Hepatocyte (in vitro differentiated cells): ENCODE results near the gene SOX8. TPM values are rescaled to one million over a fixed set of nuclear protein-coding genes. Genes with fewer than 3 reads are reported as not detected.

ENCODE experiments used
- DNase-seq: peaks from one replicate; pipeline ENCODE4 v3.0.0-alpha.2; 2016; ENCODE audit warnings: low spot score
- H2AFZ ChIP-seq: fragments of 200-600 bp; sonication (generic); 2 replicates; pipeline ENCODE4 v1.6.0; 2016; ENCODE audit warnings: antibody characterized with exemption, mild to moderate bottlenecking
- H3K27ac ChIP-seq: fragments of 200-600 bp; sonication (generic); 2 replicates; pipeline ENCODE4 v1.5.1; 2016; ENCODE audit warnings: mild to moderate bottlenecking
- H3K27me3 ChIP-seq: fragments of 200-600 bp; sonication (generic); 2 replicates; pipeline ENCODE4 v1.6.1; 2016
- H3K36me3 ChIP-seq: fragments of 200-600 bp; sonication (generic); replicated peaks from 2 replicates; pipeline ENCODE4 v1.5.1; 2016; ENCODE audit warnings: low read depth; ENCODE audit not compliant: insufficient read depth
- H3K4me1 ChIP-seq: fragments of 200-600 bp; sonication (generic); 2 replicates; pipeline ENCODE4 v1.5.1; 2016; ENCODE audit warnings: mild to moderate bottlenecking, moderate library complexity; ENCODE audit not compliant: insufficient read depth
- H3K4me2 ChIP-seq: fragments of 200-600 bp; sonication (generic); 2 replicates; pipeline ENCODE4 v1.6.0; 2016
- H3K4me3 ChIP-seq: fragments of 200-600 bp; sonication (generic); 2 replicates; pipeline ENCODE4 v1.5.1; 2016; ENCODE audit warnings: mild to moderate bottlenecking
- H3K79me2 ChIP-seq: fragments of 200-600 bp; sonication (generic); 2 replicates; pipeline ENCODE4 v1.6.0; 2017; ENCODE audit warnings: mild to moderate bottlenecking
- H3K9me2 ChIP-seq: fragments of 200-600 bp; sonication (generic); replicated peaks from 2 replicates; pipeline ENCODE4 v1.6.0; 2017; ENCODE audit warnings: mild to moderate bottlenecking; ENCODE audit not compliant: insufficient read depth
- H3K9me3 ChIP-seq: fragments of 200-600 bp; sonication (generic); 2 replicates; pipeline ENCODE4 v1.5.1; 2016; ENCODE audit warnings: low read depth, mild to moderate bottlenecking
- H4K20me1 ChIP-seq: fragments of 200-600 bp; sonication (generic); 2 replicates; pipeline ENCODE4 v1.6.0; 2016; ENCODE audit warnings: mild to moderate bottlenecking; ENCODE audit not compliant: insufficient read depth, poor library complexity, severe bottlenecking
- EZH2 ChIP-seq: fragments of 200-600 bp; sonication (generic); IDR thresholded peaks from 2 replicates; pipeline ENCODE4 v1.6.1; 2016; ENCODE audit warnings: antibody characterized with exemption, mild to moderate bottlenecking, borderline replicate concordance
- EZH2phosphoT487 ChIP-seq: fragments of 200-600 bp; sonication (generic); IDR thresholded peaks from one replicate; pipeline ENCODE4 v1.6.1; 2018; ENCODE audit warnings: antibody characterized with exemption, mild to moderate bottlenecking, low read depth, moderate library complexity; ENCODE audit not compliant: unreplicated experiment, severe bottlenecking
- WGBS: methylation state at CpG from one replicate; pipeline ENCODE4 v1.1.6; 2016; ENCODE audit warnings: low lambda C conversion rate; ENCODE audit errors: missing lambda C conversion rate; 5-methylcytosine and 5-hydroxymethylcytosine counted together
- polyA plus RNA-seq: library from polyadenylated mRNA; unstranded; fragments of >200 nt; fragmentation: Nextera tagmentation; extraction: Ambion mirVana; gene quantifications from 2 replicates; pipeline ENCODE4 v1.2.1, GENCODE V29; 2016
- total RNA-seq: library from RNA; depleted of rRNA; stranded (reverse); fragments of >200 nt; gene quantifications from 2 replicates; pipeline ENCODE4 v1.2.3, GENCODE V29; 2014
- TF ChIP-seq, protein P1 (sequence below): fragments of 200-600 bp; sonication (generic); IDR thresholded peaks from 2 replicates; pipeline ENCODE4 v1.5.1; 2016; ENCODE audit warnings: antibody characterized with exemption, mild to moderate bottlenecking; ENCODE audit not compliant: poor library complexity

The SOX8 gene
- total and polyA plus RNA-seq, 2 experiments from 2014 or later: 3.8 to 4.7 TPM

DNA sequence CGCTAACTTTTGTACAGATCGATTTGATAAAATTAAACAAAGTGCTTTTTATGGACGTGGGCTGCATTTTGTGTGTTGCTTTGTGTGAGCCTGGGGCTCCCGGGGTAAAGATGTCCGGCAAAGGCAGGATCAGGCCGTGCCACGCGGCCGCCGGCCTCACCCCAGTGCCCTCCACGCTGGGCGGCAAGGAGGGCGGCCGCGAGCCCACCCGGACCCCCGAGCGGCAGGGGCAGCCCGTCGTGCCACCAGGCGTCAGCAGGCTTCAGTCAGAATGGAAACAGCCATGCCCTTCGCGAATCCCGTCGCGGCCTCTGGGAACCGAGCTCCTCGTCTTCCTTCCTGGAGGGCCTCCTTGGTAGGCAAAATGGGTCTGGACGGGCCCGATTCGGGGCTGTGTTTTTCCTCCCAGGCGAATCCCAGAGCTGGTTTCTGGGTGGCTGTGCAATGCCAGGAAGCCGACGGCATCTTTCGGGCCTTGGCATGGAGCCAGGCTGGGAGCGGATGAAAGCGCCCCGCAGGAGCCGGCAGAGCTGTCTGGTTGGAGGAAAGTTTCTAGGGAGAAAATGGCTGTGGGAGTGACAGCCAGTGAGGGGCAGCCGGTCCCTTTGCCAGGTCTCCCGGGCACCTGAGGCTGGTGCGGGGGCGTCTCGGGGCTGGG is 5.5 kb downstream of the SOX8 start:
- H3K79me2 ChIP-seq: no peaks in the 10 kb centered on the region
- H2AFZ ChIP-seq: no peak overlapping the region
- DNase-seq: no peak
- TF ChIP-seq EZH2phosphoT487 (no peak), EZH2 (no peak)
- TF ChIP-seq, protein P1, sequence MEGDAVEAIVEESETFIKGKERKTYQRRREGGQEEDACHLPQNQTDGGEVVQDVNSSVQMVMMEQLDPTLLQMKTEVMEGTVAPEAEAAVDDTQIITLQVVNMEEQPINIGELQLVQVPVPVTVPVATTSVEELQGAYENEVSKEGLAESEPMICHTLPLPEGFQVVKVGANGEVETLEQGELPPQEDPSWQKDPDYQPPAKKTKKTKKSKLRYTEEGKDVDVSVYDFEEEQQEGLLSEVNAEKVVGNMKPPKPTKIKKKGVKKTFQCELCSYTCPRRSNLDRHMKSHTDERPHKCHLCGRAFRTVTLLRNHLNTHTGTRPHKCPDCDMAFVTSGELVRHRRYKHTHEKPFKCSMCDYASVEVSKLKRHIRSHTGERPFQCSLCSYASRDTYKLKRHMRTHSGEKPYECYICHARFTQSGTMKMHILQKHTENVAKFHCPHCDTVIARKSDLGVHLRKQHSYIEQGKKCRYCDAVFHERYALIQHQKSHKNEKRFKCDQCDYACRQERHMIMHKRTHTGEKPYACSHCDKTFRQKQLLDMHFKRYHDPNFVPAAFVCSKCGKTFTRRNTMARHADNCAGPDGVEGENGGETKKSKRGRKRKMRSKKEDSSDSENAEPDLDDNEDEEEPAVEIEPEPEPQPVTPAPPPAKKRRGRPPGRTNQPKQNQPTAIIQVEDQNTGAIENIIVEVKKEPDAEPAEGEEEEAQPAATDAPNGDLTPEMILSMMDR: no peak
- H3K9me3 ChIP-seq: no peaks in the 10 kb centered on the region
- no peaks in the 10 kb centered on the region for H3K9me2 ChIP-seq
- H3K27me3 ChIP-seq: peaks cover 10% of the 10 kb centered on the region
- peaks cover 9% of the 10 kb centered on the region for H3K4me1 ChIP-seq
- 87% methylated on average over 44 of the region's 44 CpGs for WGBS
- no peak overlapping the region for H3K4me3 ChIP-seq
- H3K4me2 ChIP-seq: no peak overlapping the region
- no peaks in the 10 kb centered on the region for H3K36me3 ChIP-seq
- peaks cover 2% of the 10 kb centered on the region for H4K20me1 ChIP-seq
- H3K27ac ChIP-seq: no peak overlapping the region

DNA sequence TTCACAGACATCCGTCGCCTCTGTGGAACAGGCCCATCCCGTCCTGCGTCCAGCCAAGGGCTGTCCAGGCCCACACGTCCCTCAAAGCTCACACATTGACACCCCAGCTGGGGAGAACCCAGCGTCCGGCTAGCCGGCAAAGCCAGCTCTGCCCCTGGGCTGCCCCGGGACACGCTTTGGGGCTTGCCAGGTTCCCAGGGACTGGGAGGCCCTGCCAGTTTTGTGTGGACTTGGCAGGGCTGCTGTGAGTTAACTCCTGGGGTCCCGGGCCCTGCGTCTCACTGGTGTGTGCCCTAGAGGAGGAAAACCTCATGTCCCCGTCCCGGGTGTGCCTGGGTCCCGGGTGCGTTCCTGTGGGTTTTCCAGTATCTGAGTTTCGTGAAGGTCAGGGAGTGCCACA is 6.3 kb downstream of the SOX8 start:
- peaks cover 3% of the 10 kb centered on the region for H3K4me1 ChIP-seq
- 93% methylated on average over 16 of the region's 17 CpGs for WGBS
- peaks cover 2% of the 10 kb centered on the region for H4K20me1 ChIP-seq
- TF ChIP-seq EZH2phosphoT487 (no peak), EZH2 (no peak)
- TF ChIP-seq, protein P1: no peak
- peaks cover 1% of the 10 kb centered on the region for H3K27me3 ChIP-seq
- no peaks in the 10 kb centered on the region for H3K36me3 ChIP-seq
- no peak overlapping the region for H2AFZ ChIP-seq
- no peaks in the 10 kb centered on the region for H3K9me2 ChIP-seq
- no peaks in the 10 kb centered on the region for H3K79me2 ChIP-seq
- no peaks in the 10 kb centered on the region for H3K9me3 ChIP-seq
- H3K4me2 ChIP-seq: no peak overlapping the region
- no peak for DNase-seq
- H3K4me3 ChIP-seq: no peak overlapping the region
- no peak overlapping the region for H3K27ac ChIP-seq

DNA sequence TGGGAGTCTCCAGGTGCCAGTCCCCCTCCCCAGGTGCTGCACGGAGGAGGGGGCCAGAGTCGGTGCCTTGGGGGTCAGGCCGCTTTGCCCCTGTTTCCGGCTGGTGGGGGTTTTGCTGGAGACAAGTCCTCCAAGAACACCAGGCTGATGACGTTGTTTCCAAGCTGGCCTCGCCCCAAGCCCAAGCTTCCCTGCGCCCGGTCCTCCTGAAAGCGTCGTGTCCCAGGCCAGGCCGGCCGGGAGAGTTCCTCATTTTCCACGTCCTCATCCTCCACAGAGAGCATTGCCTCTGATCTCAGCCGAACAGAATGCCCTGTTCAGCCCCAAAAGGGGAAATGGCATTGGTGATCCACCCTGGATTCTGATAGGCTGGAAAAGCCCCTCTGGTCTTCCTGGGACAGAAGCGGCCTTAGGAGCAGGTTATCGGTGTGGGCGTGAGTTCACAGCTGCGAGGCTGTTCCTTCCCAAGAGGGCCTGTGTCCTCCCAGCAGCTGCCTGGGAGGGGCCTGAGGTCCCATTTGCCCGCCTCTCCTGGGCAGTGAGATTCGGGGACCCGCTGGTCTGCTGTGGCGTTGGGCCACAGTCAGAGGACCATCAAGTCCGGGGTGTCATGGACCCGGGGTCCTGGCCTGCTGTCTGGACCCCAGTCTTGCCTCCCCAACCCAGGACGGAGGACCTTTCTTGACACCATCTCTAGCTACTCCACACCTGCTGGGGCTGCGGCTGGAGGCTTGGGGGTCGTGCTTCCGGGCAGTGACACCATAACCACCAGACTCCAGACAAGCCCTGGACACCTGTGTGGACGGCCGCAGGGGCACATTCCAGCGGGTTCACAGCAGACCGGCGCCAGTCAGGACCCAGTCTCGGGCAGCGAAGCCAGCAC is 7.1 kb downstream of the SOX8 start:
- Histone ChIP-seq H3K9me2 (no peaks in the 10 kb centered on the region), H3K4me3 (no peak overlapping the region), H3K27me3 (no peaks in the 10 kb centered on the region), H3K4me2 (no peak overlapping the region), H3K27ac (no peak overlapping the region), H3K4me1 (peaks cover 3% of the 10 kb centered on the region), H3K36me3 (no peaks in the 10 kb centered on the region), H3K9me3 (no peaks in the 10 kb centered on the region), H4K20me1 (no peaks in the 10 kb centered on the region), H3K79me2 (no peaks in the 10 kb centered on the region), H2AFZ (no peak overlapping the region)
- DNase-seq: no peak
- WGBS: 92% methylated on average over 35 of the region's 35 CpGs
- TF ChIP-seq EZH2phosphoT487: no peak
- no peak for TF ChIP-seq EZH2
- TF ChIP-seq, protein P1: no peak
